ENCODE measurements around the gene RBBP8. TPM values are rescaled to one million over a fixed set of nuclear protein-coding genes. Genes with fewer than 3 reads are reported as not detected.

RBBP8 gene
- total RNA-seq, 1 donor from 2014 or later: 12.7 TPM

- intact Hi-C loops (cut with DNase I): loop anchor here (10.0 kb wide), 1 partner anchor 47 kb away; the partner anchor contains the start of gene RBBP8
- DNase-seq (ENCODE audit: low spot score): no peak
- ATAC-seq: no peak
Observed at GRCh38 chr18:22981274-22982133, 48.4 kb downstream of the RBBP8 start.

- ATAC-seq (no peak), DNase-seq (ENCODE audit: low spot score) (no peak)
- intact Hi-C loops (cut with DNase I): loop anchor here (10.0 kb wide), 1 partner anchor 48 kb away; the partner anchor contains the start of gene RBBP8
Observed at GRCh38 chr18:22983175-22983574, 50.0 kb downstream of the RBBP8 start.

GRCh38 chr18:22985250-22985649 lies 52.1 kb downstream of the RBBP8 start:
- DNase-seq (ENCODE audit: low spot score) (no peak), ATAC-seq (no peak)
- intact Hi-C loops (cut with DNase I): loop anchor here (10.0 kb wide), 1 partner anchor 50 kb away; the partner anchor contains the start of gene RBBP8

- DNase-seq (ENCODE audit: low spot score) (no peak), ATAC-seq (no peak)
- intact Hi-C loops (cut with DNase I): loop anchor here (10.0 kb wide), 1 partner anchor 53 kb away; the partner anchor contains the start of gene RBBP8
Observed at GRCh38 chr18:22987547-22988189, 54.5 kb downstream of the RBBP8 start.

- intact Hi-C loops (cut with DNase I): loop anchor here (10.0 kb wide), 1 partner anchor 53 kb away; the partner anchor contains the start of gene RBBP8
- no peak for DNase-seq (ENCODE audit: low spot score)
- no peak for ATAC-seq
Observed at GRCh38 chr18:22988208-22988607, 55.1 kb downstream of the RBBP8 start.

- no peak for DNase-seq (ENCODE audit: low spot score)
- no peak for ATAC-seq
- intact Hi-C loops (cut with DNase I): no loop called here
Observed at GRCh38 chr18:22998344-22998743, 65.2 kb downstream of the RBBP8 start.

GRCh38 chr18:22999212-22999611 lies 66.1 kb downstream of the RBBP8 start:
- intact Hi-C loops (cut with DNase I): no loop called here
- ATAC-seq: no peak

GRCh38 chr18:22999647-23000046 lies 66.5 kb downstream of the RBBP8 start:
- intact Hi-C loops (cut with DNase I): no loop called here
- no peak for ATAC-seq
- no peak for DNase-seq (ENCODE audit: low spot score)

More at GRCh38 chr18:22999212-22999611, 66.1 kb downstream of the RBBP8 start:
- DNase-seq (ENCODE audit: low spot score): no peak

GRCh38 chr18:23003289-23003688 lies 70.2 kb downstream of the RBBP8 start:
- ATAC-seq (no peak), DNase-seq (ENCODE audit: low spot score) (no peak)
- intact Hi-C loops (cut with DNase I): no loop called here

GRCh38 chr18:23012249-23012648 lies 79.1 kb downstream of the RBBP8 start:
- intact Hi-C loops (cut with DNase I): no loop called here
- ATAC-seq (no peak), DNase-seq (ENCODE audit: low spot score) (no peak)

GRCh38 chr18:23020555-23021294 lies 87.6 kb downstream of the RBBP8 start:
- no peak for DNase-seq (ENCODE audit: low spot score)
- no peak for ATAC-seq
- intact Hi-C loops (cut with DNase I): no loop called here

- ATAC-seq (no peak), DNase-seq (ENCODE audit: low spot score) (no peak)
- intact Hi-C loops (cut with DNase I): no loop called here
Observed at GRCh38 chr18:23021623-23022022, 88.5 kb downstream of the RBBP8 start.

- intact Hi-C loops (cut with DNase I): no loop called here
- ATAC-seq (no peak), DNase-seq (ENCODE audit: low spot score) (no peak)
Observed at GRCh38 chr18:23032030-23032582, 99.0 kb downstream of the RBBP8 start.

- no peak for ATAC-seq
Observed at GRCh38 chr18:23033056-23033455, 99.9 kb downstream of the RBBP8 start.

GRCh38 chr18:23036660-23037201 lies 103.6 kb downstream of the RBBP8 start:
- intact Hi-C loops (cut with DNase I): no loop called here
- DNase-seq (ENCODE audit: low spot score): no peak

More at GRCh38 chr18:23033056-23033455, 99.9 kb downstream of the RBBP8 start:
- intact Hi-C loops (cut with DNase I): no loop called here
- no peak for DNase-seq (ENCODE audit: low spot score)

GRCh38 chr18:23037646-23038045 lies 104.5 kb downstream of the RBBP8 start:
- intact Hi-C loops (cut with DNase I): no loop called here
- no peak for ATAC-seq
- no peak for DNase-seq (ENCODE audit: low spot score)

More at GRCh38 chr18:23036660-23037201, 103.6 kb downstream of the RBBP8 start:
- no peak for ATAC-seq

GRCh38 chr18:23038712-23039111 lies 105.6 kb downstream of the RBBP8 start:
- intact Hi-C loops (cut with DNase I): no loop called here
- DNase-seq (ENCODE audit: low spot score) (no peak), ATAC-seq (no peak)

GRCh38 chr18:23042133-23042532 lies 109.0 kb downstream of the RBBP8 start:
- DNase-seq (ENCODE audit: low spot score) (no peak), ATAC-seq (no peak)
- intact Hi-C loops (cut with DNase I): no loop called here
